ENCODE data around the gene SEC61G. TPM values are rescaled to one million over a fixed set of nuclear protein-coding genes. Genes with fewer than 3 reads are reported as not detected.

Gene SEC61G
- total and polyA plus RNA-seq, 2 of the 4 experiments (the other 2 are of a cell fraction): 387 to 685 TPM

GRCh38 chr7:54792383-54792782 lies 33.4 kb upstream of the SEC61G start:
- H2BK20ac ChIP-seq (ENCODE audit: low read depth, low read length): no peak overlapping the region
- no peak for DNase-seq
- CTCF ChIA-PET: no interaction called here
- WGBS, 2 experiments (ENCODE audit: extremely low coverage in 2 of 2, insufficient read length in 1 of 2): no CpG with 5 or more reads among the region's 11 CpGs
- H3K9me1 ChIP-seq (ENCODE audit: insufficient read depth, low read length): peaks cover 2% of the 10 kb centered on the region; the same call in 1 of the 2 replicates
- no peaks in the 10 kb centered on the region for H3K9me3 ChIP-seq (ENCODE audit: control insufficient read depth, insufficient read depth, low read length)
- no peak overlapping the region for H2BK5ac ChIP-seq (ENCODE audit: low read depth, low read length, poor library complexity, severe bottlenecking)
- H3K4me1 ChIP-seq (ENCODE audit: control insufficient read depth, insufficient read depth, low read length): peaks cover 5% of the 10 kb centered on the region
- intact Hi-C loops (cut with micrococcal nuclease) (no loop called here), in situ Hi-C loops (cut with MboI; ENCODE audit: low sequenced_read_pairs) (loop anchor here (25.0 kb wide), 1 partner anchor 370 kb away; no protein-coding TSS in a partner anchor), dilution Hi-C loops (cut with HindIII; ENCODE audit: low sequenced_read_pairs, unreplicated experiment) (no loop called here)
- H2BK120ac ChIP-seq (ENCODE audit: low read depth, low read length): no peak overlapping the region
- peak overlapping the region; percentile 44; the same call in 1 of the 2 replicates for H2AK5ac ChIP-seq (ENCODE audit: low read depth, low read length)
- H2AK9ac ChIP-seq (replicated peaks; ENCODE audit: low read depth, low read length, poor library complexity): no peak overlapping the region
- BruUV-seq (replicated peaks): no TSS peak
- no peak overlapping the region for H3K56ac ChIP-seq (ENCODE audit: extremely low read depth, insufficient read depth, low read length)
- H3K18ac ChIP-seq (ENCODE audit: low read depth, low read length): no peak overlapping the region
- no peak overlapping the region for H3K14ac ChIP-seq (replicated peaks; ENCODE audit: low read depth, low read length)
- H3K4me3 ChIP-seq (ENCODE audit: insufficient read depth, low read depth, low read length): no peak overlapping the region
- H4K20me1 ChIP-seq (ENCODE audit: insufficient read depth, low read length): no peaks in the 10 kb centered on the region
- POLR2A ChIA-PET (ENCODE audit: unreplicated experiment): no interaction called here
- H2BK15ac ChIP-seq (ENCODE audit: low read depth, low read length): no peak overlapping the region
- H3K9ac ChIP-seq (ENCODE audit: low read depth, low read length): no peak overlapping the region
- H4K91ac ChIP-seq (ENCODE audit: insufficient read depth, low read depth, low read length): no peak overlapping the region
- no peaks in the 10 kb centered on the region for H3K36me3 ChIP-seq (ENCODE audit: control insufficient read depth, insufficient read depth, low read length)
- H3K4ac ChIP-seq (ENCODE audit: low read depth, low read length): no peak overlapping the region
- no peak overlapping the region for H2AFZ ChIP-seq (replicated peaks; ENCODE audit: low read length, poor library complexity)
- TF ChIP-seq MXI1 (IDR thresholded peaks at IDR 0.05; ENCODE audit: borderline replicate concordance, low read depth, low read length) (no peak), FOS (IDR thresholded peaks at IDR 0.05; ENCODE audit: low read depth, low read length) (no peak), ELK1 (IDR thresholded peaks at IDR 0.05; ENCODE audit: borderline replicate concordance, low read depth, low read length) (no peak)
- TF ChIP-seq, protein P1, sequence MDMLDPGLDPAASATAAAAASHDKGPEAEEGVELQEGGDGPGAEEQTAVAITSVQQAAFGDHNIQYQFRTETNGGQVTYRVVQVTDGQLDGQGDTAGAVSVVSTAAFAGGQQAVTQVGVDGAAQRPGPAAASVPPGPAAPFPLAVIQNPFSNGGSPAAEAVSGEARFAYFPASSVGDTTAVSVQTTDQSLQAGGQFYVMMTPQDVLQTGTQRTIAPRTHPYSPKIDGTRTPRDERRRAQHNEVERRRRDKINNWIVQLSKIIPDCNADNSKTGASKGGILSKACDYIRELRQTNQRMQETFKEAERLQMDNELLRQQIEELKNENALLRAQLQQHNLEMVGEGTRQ (IDR thresholded peaks at IDR 0.05; ENCODE audit: low read depth, low read length): no peak
- no peaks in the 10 kb centered on the region for H3K79me1 ChIP-seq (ENCODE audit: low read depth in 1 of 2, low read length in 2 of 2)
- no peak overlapping the region for H4K8ac ChIP-seq (ENCODE audit: low read depth in 2 of 2, low read length in 2 of 2)
- no peaks in the 10 kb centered on the region for H3K27me3 ChIP-seq (ENCODE audit: control insufficient read depth, insufficient read depth, low read length)
- no peak overlapping the region for H3K23ac ChIP-seq (ENCODE audit: low read depth, low read length)
- H3K27ac ChIP-seq (ENCODE audit: insufficient read depth, low read length): no peak overlapping the region
- H4K5ac ChIP-seq (ENCODE audit: low read depth, low read length): no peak overlapping the region
- H3K4me2 ChIP-seq (ENCODE audit: low read depth, low read length): no peak overlapping the region
- no peak for ATAC-seq (ENCODE audit: low read depth)

Measured in IMR-90 (cell line).